Stimulated activated CD4-positive, alpha-beta T cell treated with anti-CD3 and anti-CD28 coated beads, Interleukin-12 subunit alpha, Interleukin-12 subunit beta, amount 100 ng/mL, for 4 hours (primary cell): ENCODE results near the gene NPIPB13.
"Not testable (repeated sequence)": the region's sequence is repeated elsewhere in the genome, so short reads cannot be mapped to it uniquely, and the experiment has no call there.

Source experiments
- DNase-seq: peaks from one replicate; pipeline ENCODE4 v3.0.0-alpha.2; 2020

The NPIPB13 gene

GRCh38 chr16:30248379-30248778 lies at the start of gene NPIPB13:
Gene NPIPB13 (minus strand): TSS chr16:30248479. CDS start chr16:30245573, 2,906 bp downstream.
- not testable (repeated sequence) for DNase-seq

- DNase-seq = not testable (repeated sequence)
Measured at GRCh38 chr16:30282357-30282756, 34.1 kb upstream of the NPIPB13 start.

- not testable (repeated sequence) for DNase-seq
Measured at GRCh38 chr16:30278523-30278922, 30.2 kb upstream of the NPIPB13 start.

GRCh38 chr16:30217082-30217481 lies 31.2 kb downstream of the NPIPB13 start:
- not testable (repeated sequence) for DNase-seq

- not testable (repeated sequence) for DNase-seq
Measured at GRCh38 chr16:30211414-30211813, 36.9 kb downstream of the NPIPB13 start.

- not testable (repeated sequence) for DNase-seq
Measured at GRCh38 chr16:30209032-30209431, 39.2 kb downstream of the NPIPB13 start.

DNA sequence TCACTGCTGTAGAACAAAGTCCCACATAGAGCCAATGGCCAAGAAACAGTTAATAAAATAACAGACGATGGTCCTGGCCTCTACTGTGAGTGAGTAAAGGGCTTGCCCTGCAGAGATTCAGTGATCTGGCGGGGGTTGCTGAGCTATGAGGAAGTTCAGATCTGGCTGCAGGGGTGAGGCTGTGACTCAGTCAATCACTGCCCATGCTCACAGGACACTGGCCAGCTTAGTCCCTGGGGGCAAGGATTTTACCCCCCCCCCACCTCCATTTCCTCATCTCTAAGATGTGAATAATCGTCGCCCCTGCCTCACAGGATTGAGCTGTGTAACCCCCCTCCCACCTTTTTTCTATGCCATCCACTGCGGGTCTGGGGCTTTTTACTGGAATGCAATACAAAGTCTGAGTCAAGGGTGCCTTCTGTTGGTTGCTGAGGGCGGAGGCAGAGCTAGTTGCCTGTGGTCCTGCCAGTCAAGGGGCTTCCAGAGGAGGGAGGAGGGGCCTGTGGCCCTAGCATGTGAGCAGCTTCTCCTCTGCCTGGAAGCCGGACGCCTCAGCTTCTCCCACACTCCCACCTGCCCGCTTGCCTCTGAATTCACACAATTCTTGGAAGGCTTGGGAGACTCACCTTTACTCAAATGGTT lies 41.1 kb downstream of the NPIPB13 start:
- DNase-seq = not testable (repeated sequence)

DNA sequence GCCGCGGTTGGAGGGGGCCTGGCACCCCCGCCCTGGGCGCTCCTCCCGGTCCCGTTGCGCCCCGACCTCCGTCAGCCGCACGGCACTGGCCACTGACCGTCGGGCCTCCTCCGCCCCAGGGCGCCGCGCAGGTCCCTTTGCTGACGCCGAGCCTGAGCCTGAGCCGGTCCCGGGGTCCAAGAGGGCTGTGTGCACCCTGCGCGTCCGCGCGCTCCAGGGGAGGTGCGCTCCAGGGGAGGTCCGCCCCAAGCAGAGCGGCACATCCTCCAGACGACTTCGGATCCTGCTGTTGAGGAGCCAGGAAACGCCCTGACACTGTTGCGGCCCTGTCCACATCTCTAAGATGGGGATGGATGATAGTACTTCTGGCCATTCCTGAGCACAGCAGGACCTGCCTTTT lies 42.0 kb downstream of the NPIPB13 start:
- DNase-seq = not testable (repeated sequence)

DNA sequence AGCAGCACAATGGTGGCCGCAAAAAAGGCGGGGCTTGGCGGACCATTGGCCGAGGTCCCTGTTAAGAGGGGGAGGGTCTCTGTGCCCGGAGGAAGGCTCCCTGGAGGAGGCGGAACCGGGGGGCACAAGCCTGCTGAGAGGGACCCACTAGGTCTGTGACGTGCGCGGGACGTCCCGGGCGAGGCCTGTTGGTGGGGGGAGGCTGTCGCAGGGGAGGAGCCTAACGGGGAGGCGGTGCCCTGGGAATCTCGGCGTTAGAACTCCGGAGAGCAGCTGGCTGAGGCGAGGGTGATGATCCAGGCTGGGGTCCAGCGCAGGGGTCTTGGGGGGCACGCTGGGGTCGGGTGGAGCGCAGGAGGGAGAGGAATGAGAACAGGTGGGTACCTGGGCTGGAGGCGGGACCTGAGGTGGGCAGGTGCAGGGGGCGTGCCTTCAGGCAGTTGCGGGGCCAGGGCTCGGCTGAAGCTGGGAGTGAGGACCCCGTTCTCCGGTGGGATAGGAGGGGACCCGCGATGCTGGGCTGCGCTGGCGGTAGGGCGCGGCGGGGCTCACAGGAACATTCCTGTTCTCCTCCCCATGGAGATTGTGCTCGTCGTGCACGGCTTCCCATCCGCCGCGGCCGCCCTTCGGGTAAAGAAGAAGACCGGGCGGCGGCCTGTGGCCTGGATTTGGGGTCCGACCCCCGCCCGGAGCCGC lies 42.6 kb downstream of the NPIPB13 start:
- not testable (repeated sequence) for DNase-seq

DNA sequence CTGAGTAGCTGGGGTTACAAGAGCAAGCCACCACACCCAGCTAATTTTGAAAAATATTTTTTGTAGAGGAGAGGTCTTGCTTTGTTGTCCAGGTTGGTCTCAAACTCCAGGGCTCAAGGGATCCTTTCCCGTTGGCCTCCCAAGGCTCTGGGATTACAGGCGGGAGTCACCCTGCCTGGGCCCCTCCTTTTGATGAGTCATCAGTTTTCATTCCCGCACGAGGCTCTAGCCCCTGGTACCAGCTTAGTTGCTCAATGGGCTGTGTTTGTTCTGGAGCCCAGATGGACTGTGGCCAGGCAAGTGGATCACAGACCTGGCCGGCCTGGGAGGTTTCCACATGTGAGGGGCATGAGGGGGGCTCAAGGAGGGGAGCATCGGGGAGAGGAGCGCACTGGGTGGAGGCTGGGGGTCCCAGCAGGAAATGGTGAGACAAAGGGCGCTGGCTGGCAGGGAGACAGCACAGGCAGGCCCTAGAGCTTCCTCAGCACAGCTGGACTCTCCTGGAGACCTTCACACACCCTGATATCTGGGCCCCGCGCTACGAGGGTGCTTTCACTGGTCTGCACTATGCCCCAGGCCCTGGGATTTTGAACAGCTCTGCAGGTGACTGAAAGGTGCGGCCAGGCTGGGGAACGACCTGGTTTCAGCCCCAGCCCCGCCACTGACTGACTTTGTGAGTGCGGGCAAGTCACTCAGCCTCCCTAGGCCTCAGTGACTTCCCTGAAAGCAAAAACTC lies 48.5 kb downstream of the NPIPB13 start:
- DNase-seq = not testable (repeated sequence)

- not testable (repeated sequence) for DNase-seq
Measured at GRCh38 chr16:30199049-30199448, 49.2 kb downstream of the NPIPB13 start, which contains the start of gene SULT1A3. Gene SULT1A3 (plus strand): TSS chr16:30199255. CDS start chr16:30200729, 1,474 bp downstream.
